ENCODE data around the gene FOSL2. TPM values are rescaled to one million over a fixed set of nuclear protein-coding genes. Genes with fewer than 3 reads are reported as not detected.

FOSL2 gene
- total RNA-seq, 3 donors from 2014 or later (not counting 1 experiment from before 2014, with no cell fraction given): 414 to 531 (median 455) TPM

DNA sequence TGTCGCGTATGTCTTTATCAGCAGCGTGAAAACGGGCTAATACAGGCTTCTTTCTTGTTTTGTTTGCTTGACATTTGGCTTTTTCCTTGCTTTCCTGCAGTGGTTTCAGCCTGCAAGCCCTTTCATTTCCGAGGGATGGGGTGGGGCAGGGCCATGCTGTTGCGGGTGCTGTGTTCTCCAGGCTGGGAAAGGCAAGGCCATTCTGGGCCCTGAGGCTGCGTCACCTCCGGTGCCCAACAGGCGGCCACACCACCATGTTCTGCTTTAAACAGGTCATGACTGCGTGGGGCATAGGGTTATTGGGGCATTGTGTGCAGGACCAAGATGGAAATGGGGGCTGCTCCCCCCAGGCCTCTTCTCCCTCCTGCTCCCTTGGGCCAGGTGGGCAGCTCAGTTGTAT is 64.6 kb downstream of the FOSL2 start:
- no peak for ATAC-seq
- H3K4me1 Mint-ChIP-seq: peaks cover 4 to 6% of the 10 kb centered on the region in 2 donors
- Histone ChIP-seq H3K27me3 (ENCODE audit: control insufficient read depth, insufficient read depth, low read length) (no peaks in the 10 kb centered on the region), H3K27ac (ENCODE audit: low read length) (no peak overlapping the region), H3K9me3 (ENCODE audit: control insufficient read depth, insufficient read depth, low read length) (no peaks in the 10 kb centered on the region), H3K4me1 (ENCODE audit: control insufficient read depth, insufficient read depth, low read length) (peaks cover 7% of the 10 kb centered on the region), H3K36me3 (ENCODE audit: control insufficient read depth, insufficient read depth, low read length) (no peaks in the 10 kb centered on the region), H3K4me3 (ENCODE audit: low read length) (no peak overlapping the region)
- peaks cover 0 to 9% of the 10 kb centered on the region in 2 donors for H3K27me3 Mint-ChIP-seq (ENCODE audit: low read depth in 2 of 2)
- H3K27ac Mint-ChIP-seq: no peak overlapping the region
- intact Hi-C loops (cut with micrococcal nuclease): loop anchor here (10.0 kb wide), 1 partner anchor 182 kb away; no protein-coding TSS in a partner anchor
- 94% methylated on average over 10 of the region's 10 CpGs for WGBS (ENCODE audit: insufficient coverage)
- peaks cover 3% of the 10 kb centered on the region for H3K36me3 Mint-ChIP-seq
- H3K9me3 Mint-ChIP-seq: no peaks in the 10 kb centered on the region
- no peak for TF ChIP-seq CTCF (IDR thresholded peaks at IDR 0.05)
- DNase-seq: no peak
- no peak overlapping the region for H3K4me3 Mint-ChIP-seq

DNA sequence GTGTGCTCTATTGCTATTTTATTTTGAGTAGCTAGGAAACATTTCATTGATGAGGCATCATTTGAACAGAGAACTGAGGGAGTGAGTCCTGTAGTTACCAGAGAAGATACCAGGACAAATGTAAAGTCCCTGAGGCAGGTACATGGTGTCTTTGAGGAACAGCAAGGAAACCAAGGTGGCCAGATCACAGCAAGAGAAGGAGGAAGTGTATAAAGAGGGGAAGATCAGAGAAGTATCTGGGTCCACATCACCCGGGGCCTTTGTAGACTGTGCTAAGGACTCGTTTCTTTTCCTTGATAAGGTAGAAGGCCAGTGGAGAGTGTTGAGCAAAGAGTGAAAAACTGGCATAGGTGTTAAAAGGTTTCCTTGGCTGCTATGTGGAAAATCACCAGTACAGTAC is 68.4 kb downstream of the FOSL2 start:
- no peak for TF ChIP-seq CTCF (IDR thresholded peaks at IDR 0.05)
- peaks cover 0 to 5% of the 10 kb centered on the region in 2 donors for H3K9me3 Mint-ChIP-seq
- H3K4me3 Mint-ChIP-seq: no peak overlapping the region
- intact Hi-C loops (cut with micrococcal nuclease): no loop called here
- ATAC-seq: no peak
- H3K27ac Mint-ChIP-seq: no peak overlapping the region
- H3K27me3 Mint-ChIP-seq (ENCODE audit: low read depth in 2 of 2): peaks cover 12 to 14% of the 10 kb centered on the region in 2 donors
- H3K36me3 Mint-ChIP-seq: peaks cover 8% of the 10 kb centered on the region
- no peak overlapping the region for H3K4me3 ChIP-seq (ENCODE audit: low read length)
- H3K36me3 ChIP-seq (ENCODE audit: control insufficient read depth, insufficient read depth, low read length): no peaks in the 10 kb centered on the region
- peaks cover 9 to 13% of the 10 kb centered on the region in 2 donors for H3K4me1 Mint-ChIP-seq
- H3K27me3 ChIP-seq (ENCODE audit: control insufficient read depth, insufficient read depth, low read length): no peaks in the 10 kb centered on the region
- 38% methylated on average over 2 of the region's 2 CpGs for WGBS (ENCODE audit: insufficient coverage)
- DNase-seq: no peak
- H3K4me1 ChIP-seq (ENCODE audit: control insufficient read depth, insufficient read depth, low read length): no peaks in the 10 kb centered on the region
- H3K27ac ChIP-seq (ENCODE audit: low read length): no peak overlapping the region
- H3K9me3 ChIP-seq (ENCODE audit: control insufficient read depth, insufficient read depth, low read length): no peaks in the 10 kb centered on the region

- Mint-ChIP-seq H3K4me1 (peaks cover 9 to 14% of the 10 kb centered on the region in 2 donors), H3K27me3 (ENCODE audit: low read depth in 2 of 2) (peaks cover 12 to 15% of the 10 kb centered on the region in 2 donors), H3K36me3 (peaks cover 8% of the 10 kb centered on the region), H3K9me3 (peaks cover 0 to 5% of the 10 kb centered on the region in 2 donors), H3K27ac (no peak overlapping the region), H3K4me3 (no peak overlapping the region)
- intact Hi-C loops (cut with micrococcal nuclease): no loop called here
- Histone ChIP-seq H3K27ac (ENCODE audit: low read length) (no peak overlapping the region), H3K4me3 (ENCODE audit: low read length) (no peak overlapping the region), H3K9me3 (ENCODE audit: control insufficient read depth, insufficient read depth, low read length) (no peaks in the 10 kb centered on the region), H3K27me3 (ENCODE audit: control insufficient read depth, insufficient read depth, low read length) (no peaks in the 10 kb centered on the region), H3K4me1 (ENCODE audit: control insufficient read depth, insufficient read depth, low read length) (no peaks in the 10 kb centered on the region), H3K36me3 (ENCODE audit: control insufficient read depth, insufficient read depth, low read length) (no peaks in the 10 kb centered on the region)
- ATAC-seq: no peak
- no peak for DNase-seq
- no peak for TF ChIP-seq CTCF (IDR thresholded peaks at IDR 0.05)
Measured at GRCh38 chr2:28462122-28462521, 69.5 kb downstream of the FOSL2 start.

GRCh38 chr2:28463211-28463816 is 70.7 kb downstream of the FOSL2 start:
- Histone ChIP-seq H3K36me3 (ENCODE audit: control insufficient read depth, insufficient read depth, low read length) (no peaks in the 10 kb centered on the region), H3K4me1 (ENCODE audit: control insufficient read depth, insufficient read depth, low read length) (no peaks in the 10 kb centered on the region), H3K4me3 (ENCODE audit: low read length) (no peak overlapping the region), H3K9me3 (ENCODE audit: control insufficient read depth, insufficient read depth, low read length) (no peaks in the 10 kb centered on the region), H3K27me3 (ENCODE audit: control insufficient read depth, insufficient read depth, low read length) (no peaks in the 10 kb centered on the region), H3K27ac (ENCODE audit: low read length) (no peak overlapping the region)
- Mint-ChIP-seq H3K4me1 (peaks cover 9 to 14% of the 10 kb centered on the region in 2 donors), H3K27ac (no peak overlapping the region), H3K27me3 (ENCODE audit: low read depth in 2 of 2) (peaks cover 11 to 12% of the 10 kb centered on the region in 2 donors), H3K36me3 (peaks cover 8% of the 10 kb centered on the region), H3K4me3 (no peak overlapping the region), H3K9me3 (peaks cover 0 to 5% of the 10 kb centered on the region in 2 donors)
- no peak for TF ChIP-seq CTCF (IDR thresholded peaks at IDR 0.05)
- WGBS (ENCODE audit: insufficient coverage): 72% methylated on average over 6 of the region's 6 CpGs
- no peak for ATAC-seq
- no peak for DNase-seq
- intact Hi-C loops (cut with micrococcal nuclease): no loop called here

All from natural killer cell (primary cell).